Natural killer cell treated with Interleukin-12 subunit alpha and Interleukin-12 subunit beta and Interleukin-15 and Interleukin-18, amount 100 ng/mL, for 72 hours (primary cell): ENCODE measurements around the gene DOCK1. TPM values are rescaled to one million over a fixed set of nuclear protein-coding genes. Genes with fewer than 3 reads are reported as not detected.

Experiments
- ATAC-seq, 2 donors: fragments of 150-1000 bp; cut with Tn5 transposase in 1 of 2; sonication (Bioruptor Pico), chemical (Tn5 transposase) in 1 of 2; 2 replicates each; pipeline ENCODE4 v1.10.0; 2021
- DNase-seq: peaks from one replicate; pipeline ENCODE4 v3.0.0; 2022; ENCODE audit warnings: low spot score
- H3K27ac Mint-ChIP-seq, 2 donors: 1 replicate in 1 of 2; 2 replicates in 1 of 2; pipeline ENCODE4 v1.8.0; 2022; ENCODE audit warnings: mixed read lengths in 2 of 2, mild to moderate bottlenecking in 1 of 2, moderate library complexity in 1 of 2
- H3K27me3 Mint-ChIP-seq, 2 donors: 1 replicate in 1 of 2; 2 replicates in 1 of 2; pipeline ENCODE4 v1.8.0; 2022; ENCODE audit warnings: mixed read lengths in 2 of 2
- H3K36me3 Mint-ChIP-seq: one replicate; pipeline ENCODE4 v1.8.0; 2022; ENCODE audit warnings: mixed read lengths
- H3K4me1 Mint-ChIP-seq, 2 donors: 1 replicate in 1 of 2; 2 replicates in 1 of 2; pipeline ENCODE4 v1.8.0; 2022; ENCODE audit warnings: low read depth in 2 of 2, mixed read lengths in 2 of 2, mild to moderate bottlenecking in 1 of 2
- H3K4me3 Mint-ChIP-seq: one replicate; pipeline ENCODE4 v1.8.0; 2022; ENCODE audit warnings: mixed read lengths
- H3K9me3 Mint-ChIP-seq: 2 replicates; pipeline ENCODE4 v1.8.0; 2022; ENCODE audit warnings: mixed read lengths
- total RNA-seq, 2 donors: library from RNA; stranded (reverse); gene quantifications; one replicate each; pipeline ENCODE4 v1.2.3, GENCODE V29; 2022

DOCK1 gene
- total RNA-seq, 2 donors from 2014 or later: 0.28 to 1.3 TPM

- Mint-ChIP-seq H3K27me3 (no peaks in the 10 kb centered on the region), H3K9me3 (no peaks in the 10 kb centered on the region), H3K4me1 (peaks cover 0 to 4% of the 10 kb centered on the region in 2 donors), H3K36me3 (no peaks in the 10 kb centered on the region), H3K4me3 (no peak overlapping the region), H3K27ac (no peak overlapping the region)
- ATAC-seq (no peak), DNase-seq (no peak)
These were observed 54.2 kb downstream of the DOCK1 start for GRCh38 chr10:126959431-126959830.

- ATAC-seq: no peak
- H3K4me1 Mint-ChIP-seq: peaks cover 0 to 4% of the 10 kb centered on the region in 2 donors
- no peak for DNase-seq
- H3K27ac Mint-ChIP-seq: no peak overlapping the region
- H3K4me3 Mint-ChIP-seq: no peak overlapping the region
- H3K9me3 Mint-ChIP-seq: no peaks in the 10 kb centered on the region
- peaks cover 0 to 3% of the 10 kb centered on the region in 2 donors for H3K27me3 Mint-ChIP-seq
- no peaks in the 10 kb centered on the region for H3K36me3 Mint-ChIP-seq
These were observed 54.9 kb downstream of the DOCK1 start for GRCh38 chr10:126959906-126960685.

GRCh38 chr10:126963354-126963753, 58.1 kb downstream of the DOCK1 start:
- Mint-ChIP-seq H3K27me3 (peaks cover 11% of the 10 kb centered on the region in 2 donors), H3K4me3 (no peak overlapping the region), H3K36me3 (no peaks in the 10 kb centered on the region), H3K4me1 (peaks cover 0 to 4% of the 10 kb centered on the region in 2 donors), H3K27ac (no peak overlapping the region), H3K9me3 (no peaks in the 10 kb centered on the region)
- DNase-seq (no peak), ATAC-seq (no peak)

GRCh38 chr10:126964190-126964589, 59.0 kb downstream of the DOCK1 start:
- Mint-ChIP-seq H3K27ac (no peak overlapping the region), H3K9me3 (no peaks in the 10 kb centered on the region)

GRCh38 chr10:126966938-126967337, 61.7 kb downstream of the DOCK1 start:
- Mint-ChIP-seq H3K4me1 (no peaks in the 10 kb centered on the region), H3K27me3 (peaks cover 12 to 14% of the 10 kb centered on the region in 2 donors), H3K4me3 (no peak overlapping the region), H3K9me3 (no peaks in the 10 kb centered on the region), H3K27ac (no peak overlapping the region), H3K36me3 (no peaks in the 10 kb centered on the region)
- DNase-seq: no peak
- ATAC-seq: no peak

More at GRCh38 chr10:126964190-126964589, 59.0 kb downstream of the DOCK1 start:
- H3K36me3 Mint-ChIP-seq: no peaks in the 10 kb centered on the region
- peaks cover 0 to 4% of the 10 kb centered on the region in 2 donors for H3K4me1 Mint-ChIP-seq
- H3K27me3 Mint-ChIP-seq: peaks cover 12 to 14% of the 10 kb centered on the region in 2 donors
- H3K4me3 Mint-ChIP-seq: no peak overlapping the region
- DNase-seq (no peak), ATAC-seq (peak in 1 of 2 donors; percentile 59)

- DNase-seq: no peak
These were observed 64.1 kb downstream of the DOCK1 start for GRCh38 chr10:126969310-126969709.

GRCh38 chr10:126972635-126973414, 67.6 kb downstream of the DOCK1 start:
- ATAC-seq (no peak), DNase-seq (no peak)
- Mint-ChIP-seq H3K36me3 (no peaks in the 10 kb centered on the region), H3K27ac (no peak overlapping the region), H3K4me1 (no peaks in the 10 kb centered on the region), H3K4me3 (no peak overlapping the region), H3K27me3 (peaks cover 8 to 31% of the 10 kb centered on the region in 2 donors), H3K9me3 (no peaks in the 10 kb centered on the region)

More at GRCh38 chr10:126969310-126969709, 64.1 kb downstream of the DOCK1 start:
- H3K9me3 Mint-ChIP-seq: no peaks in the 10 kb centered on the region
- ATAC-seq: no peak
- no peaks in the 10 kb centered on the region for H3K36me3 Mint-ChIP-seq
- no peak overlapping the region for H3K27ac Mint-ChIP-seq
- no peak overlapping the region for H3K4me3 Mint-ChIP-seq
- H3K27me3 Mint-ChIP-seq: peaks cover 12 to 26% of the 10 kb centered on the region in 2 donors
- H3K4me1 Mint-ChIP-seq: no peaks in the 10 kb centered on the region

GRCh38 chr10:126975221-126975620, 70.0 kb downstream of the DOCK1 start:
- peaks cover 5 to 22% of the 10 kb centered on the region in 2 donors for H3K27me3 Mint-ChIP-seq
- ATAC-seq: no peak
- no peak overlapping the region for H3K4me3 Mint-ChIP-seq
- no peaks in the 10 kb centered on the region for H3K36me3 Mint-ChIP-seq
- no peak for DNase-seq
- H3K27ac Mint-ChIP-seq: no peak overlapping the region
- no peaks in the 10 kb centered on the region for H3K4me1 Mint-ChIP-seq
- H3K9me3 Mint-ChIP-seq: no peaks in the 10 kb centered on the region

- no peak for DNase-seq
- no peaks in the 10 kb centered on the region for H3K36me3 Mint-ChIP-seq
- H3K4me3 Mint-ChIP-seq: no peak overlapping the region
- H3K9me3 Mint-ChIP-seq: no peaks in the 10 kb centered on the region
- H3K27ac Mint-ChIP-seq: no peak overlapping the region
- H3K27me3 Mint-ChIP-seq: peaks cover 5 to 22% of the 10 kb centered on the region in 2 donors
- no peak for ATAC-seq
- no peaks in the 10 kb centered on the region for H3K4me1 Mint-ChIP-seq
These were observed 72.0 kb downstream of the DOCK1 start for GRCh38 chr10:126977216-126977615.

GRCh38 chr10:126979311-126979710, 74.1 kb downstream of the DOCK1 start:
- peaks cover 5 to 10% of the 10 kb centered on the region in 2 donors for H3K27me3 Mint-ChIP-seq
- H3K9me3 Mint-ChIP-seq: no peaks in the 10 kb centered on the region
- no peaks in the 10 kb centered on the region for H3K36me3 Mint-ChIP-seq
- no peak for DNase-seq
- H3K27ac Mint-ChIP-seq: no peak overlapping the region
- ATAC-seq: no peak
- no peak overlapping the region for H3K4me3 Mint-ChIP-seq
- no peaks in the 10 kb centered on the region for H3K4me1 Mint-ChIP-seq

- no peak for DNase-seq
- ATAC-seq: peak; percentile 44 to 60
- no peaks in the 10 kb centered on the region for H3K9me3 Mint-ChIP-seq
- H3K27ac Mint-ChIP-seq: no peak overlapping the region
- H3K4me1 Mint-ChIP-seq: no peaks in the 10 kb centered on the region
- H3K36me3 Mint-ChIP-seq: no peaks in the 10 kb centered on the region
- H3K27me3 Mint-ChIP-seq: peaks cover 4 to 7% of the 10 kb centered on the region in 2 donors
- no peak overlapping the region for H3K4me3 Mint-ChIP-seq
These were observed 88.0 kb downstream of the DOCK1 start for GRCh38 chr10:126993208-126993607.

- ATAC-seq: peak in 1 of 2 donors; percentile 20
- Mint-ChIP-seq H3K36me3 (no peaks in the 10 kb centered on the region), H3K27me3 (peaks cover 5 to 8% of the 10 kb centered on the region in 2 donors), H3K4me1 (no peaks in the 10 kb centered on the region), H3K27ac (no peak overlapping the region), H3K4me3 (no peak overlapping the region), H3K9me3 (peaks cover 3% of the 10 kb centered on the region)
- no peak for DNase-seq
These were observed 92.8 kb downstream of the DOCK1 start for GRCh38 chr10:126997801-126998590.

GRCh38 chr10:127000598-127000997, 95.4 kb downstream of the DOCK1 start:
- no peak overlapping the region for H3K27ac Mint-ChIP-seq
- no peak overlapping the region for H3K4me3 Mint-ChIP-seq
- H3K9me3 Mint-ChIP-seq: peaks cover 3% of the 10 kb centered on the region
- ATAC-seq (no peak), DNase-seq (no peak)
- H3K36me3 Mint-ChIP-seq: no peaks in the 10 kb centered on the region
- H3K27me3 Mint-ChIP-seq: peaks cover 3 to 8% of the 10 kb centered on the region in 2 donors
- H3K4me1 Mint-ChIP-seq: no peaks in the 10 kb centered on the region
